NB4 (cell line): ENCODE measurements around the gene GPANK1.

ENCODE experiments used
- DNase-seq: peaks from one replicate; pipeline ENCODE4 v3.0.0; 2010; ENCODE audit warnings: low read depth
- H3K4me3 ChIP-seq: one replicate; pipeline ENCODE4 v1.5.1; 2011; ENCODE audit warnings: mild to moderate bottlenecking, low read depth, low read length, moderate library complexity
- MYC ChIP-seq: IDR thresholded peaks from 2 replicates; pipeline ENCODE4 v1.6.1; 2011; ENCODE audit warnings: low read depth, low read length
- POLR2A ChIP-seq: IDR thresholded peaks from 2 replicates; pipeline ENCODE4 v1.6.1; 2011; ENCODE audit warnings: mild to moderate bottlenecking; ENCODE audit not compliant: insufficient read length; ENCODE audit errors: extremely low read depth
- TF ChIP-seq, protein P1 (sequence below): IDR thresholded peaks from 2 replicates; pipeline ENCODE4 v1.6.1; 2011; ENCODE audit warnings: low read depth, low read length
- TF ChIP-seq, protein P2 (sequence below): IDR thresholded peaks from one replicate; pipeline ENCODE4 v1.5.1; 2012; ENCODE audit warnings: low read depth, low read length

Gene GPANK1

DNA sequence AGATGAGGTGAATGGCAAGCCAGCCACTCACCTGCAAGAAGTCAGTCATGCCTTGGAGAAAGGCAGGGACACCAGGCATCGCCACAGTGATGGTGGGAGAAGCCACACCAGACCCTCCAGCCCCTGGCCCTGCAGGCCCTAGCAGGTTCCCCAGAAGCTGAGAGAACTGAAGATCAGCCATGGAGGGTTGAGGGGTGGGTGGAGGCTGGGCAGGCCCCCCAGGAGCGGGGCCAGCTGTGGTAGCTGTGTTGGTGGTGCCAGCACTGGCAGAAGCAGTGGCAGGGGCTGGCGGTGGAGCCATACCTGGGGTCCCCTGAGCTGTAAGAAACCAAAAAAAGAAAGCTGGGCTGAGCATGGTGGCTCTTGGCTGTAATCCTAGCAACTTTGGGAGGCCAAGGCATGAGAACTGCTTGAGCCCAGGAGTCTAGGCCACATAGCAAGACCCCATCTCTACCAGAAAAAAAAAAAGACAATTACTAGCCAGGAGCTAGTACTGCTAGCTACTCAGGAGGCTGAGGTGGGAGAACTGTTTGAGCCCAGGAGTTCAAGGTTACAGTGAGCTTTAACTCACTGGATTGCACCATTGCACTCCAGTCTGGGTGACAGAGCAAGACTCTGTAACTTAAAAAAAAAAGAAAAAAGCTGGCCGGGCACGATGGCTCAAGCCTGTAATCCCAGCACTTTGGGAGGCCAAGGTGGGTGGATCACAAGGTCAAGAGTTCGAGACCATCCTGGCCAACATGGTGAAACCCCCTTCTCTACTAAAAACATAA, 21.8 kb downstream of the GPANK1 start:
- no peak for DNase-seq
- TF ChIP-seq, protein P1, sequence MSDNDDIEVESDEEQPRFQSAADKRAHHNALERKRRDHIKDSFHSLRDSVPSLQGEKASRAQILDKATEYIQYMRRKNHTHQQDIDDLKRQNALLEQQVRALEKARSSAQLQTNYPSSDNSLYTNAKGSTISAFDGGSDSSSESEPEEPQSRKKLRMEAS = no peak
- TF ChIP-seq, protein P2, sequence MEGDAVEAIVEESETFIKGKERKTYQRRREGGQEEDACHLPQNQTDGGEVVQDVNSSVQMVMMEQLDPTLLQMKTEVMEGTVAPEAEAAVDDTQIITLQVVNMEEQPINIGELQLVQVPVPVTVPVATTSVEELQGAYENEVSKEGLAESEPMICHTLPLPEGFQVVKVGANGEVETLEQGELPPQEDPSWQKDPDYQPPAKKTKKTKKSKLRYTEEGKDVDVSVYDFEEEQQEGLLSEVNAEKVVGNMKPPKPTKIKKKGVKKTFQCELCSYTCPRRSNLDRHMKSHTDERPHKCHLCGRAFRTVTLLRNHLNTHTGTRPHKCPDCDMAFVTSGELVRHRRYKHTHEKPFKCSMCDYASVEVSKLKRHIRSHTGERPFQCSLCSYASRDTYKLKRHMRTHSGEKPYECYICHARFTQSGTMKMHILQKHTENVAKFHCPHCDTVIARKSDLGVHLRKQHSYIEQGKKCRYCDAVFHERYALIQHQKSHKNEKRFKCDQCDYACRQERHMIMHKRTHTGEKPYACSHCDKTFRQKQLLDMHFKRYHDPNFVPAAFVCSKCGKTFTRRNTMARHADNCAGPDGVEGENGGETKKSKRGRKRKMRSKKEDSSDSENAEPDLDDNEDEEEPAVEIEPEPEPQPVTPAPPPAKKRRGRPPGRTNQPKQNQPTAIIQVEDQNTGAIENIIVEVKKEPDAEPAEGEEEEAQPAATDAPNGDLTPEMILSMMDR = no peak
- TF ChIP-seq MYC (no peak), POLR2A (no peak)
- no peak overlapping the region for H3K4me3 ChIP-seq

DNA sequence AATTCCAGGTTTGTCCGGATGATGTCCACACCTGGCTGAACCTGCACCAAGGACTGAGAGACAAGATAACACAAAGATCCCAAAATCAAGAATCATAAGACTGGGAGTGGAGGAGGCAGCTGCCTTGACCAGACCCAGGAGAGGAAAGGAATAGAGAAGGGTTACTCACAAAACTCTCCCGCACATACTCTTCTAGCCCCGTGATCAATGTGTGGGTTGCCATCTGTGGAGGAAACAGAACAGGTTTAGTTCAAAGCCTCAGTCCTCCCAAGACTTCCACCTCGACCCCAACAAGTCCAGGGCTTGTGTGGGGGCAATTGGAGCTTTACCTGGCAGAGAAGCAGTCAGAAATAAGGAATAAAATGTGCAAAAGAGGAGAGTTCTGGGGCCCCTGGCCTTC, 23.4 kb downstream of the GPANK1 start:
- no peak overlapping the region for H3K4me3 ChIP-seq
- no peak for DNase-seq
- TF ChIP-seq, protein P1 = no peak
- no peak for TF ChIP-seq POLR2A
- TF ChIP-seq, protein P2 = no peak
- no peak for TF ChIP-seq MYC

DNA sequence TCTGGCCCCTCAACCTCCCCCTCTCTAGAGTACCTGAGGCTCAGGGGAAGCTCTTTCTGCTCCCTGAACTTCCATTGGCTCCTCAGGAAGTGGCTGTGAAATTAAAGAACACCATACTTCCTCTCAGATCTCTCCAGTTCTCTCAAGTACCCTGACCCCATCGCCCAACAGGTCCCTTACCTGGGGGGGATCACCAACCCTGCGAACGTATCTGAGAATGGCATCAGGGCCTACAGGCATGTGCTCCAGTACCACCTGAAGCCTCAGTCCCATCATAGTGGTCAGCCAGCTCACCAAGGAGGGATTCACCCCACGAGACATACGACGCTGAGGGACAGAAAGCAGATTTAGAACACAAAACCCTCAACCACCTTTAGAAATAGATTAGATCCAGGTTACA, 24.2 kb downstream of the GPANK1 start:
- no peak overlapping the region for H3K4me3 ChIP-seq
- TF ChIP-seq POLR2A = no peak
- TF ChIP-seq, protein P2 = no peak
- TF ChIP-seq MYC = no peak
- TF ChIP-seq, protein P1 = no peak
- no peak for DNase-seq

DNA sequence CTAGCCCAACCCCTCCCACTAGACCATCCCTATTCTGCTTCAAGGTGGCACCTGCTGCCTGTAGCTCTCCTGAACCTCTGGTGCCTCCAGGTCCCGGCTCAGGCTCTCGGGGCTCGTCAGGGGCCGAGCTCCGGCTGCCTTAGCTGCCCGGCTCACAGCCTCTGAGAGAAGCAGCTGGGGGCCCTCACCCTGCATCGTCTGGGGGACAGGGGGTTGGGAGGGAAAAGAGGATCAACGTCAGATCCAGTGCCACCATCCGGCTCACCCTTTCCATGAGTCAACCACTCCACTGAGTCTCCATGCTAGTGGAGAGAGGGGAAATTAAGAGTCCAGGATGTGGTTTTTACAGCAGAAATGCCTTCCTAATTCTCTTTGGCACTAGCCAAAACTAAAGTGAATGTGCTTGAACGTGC, 25.3 kb downstream of the GPANK1 start:
- no peak overlapping the region for H3K4me3 ChIP-seq
- peak; percentile 39 for DNase-seq
- TF ChIP-seq MYC = no peak

DNA sequence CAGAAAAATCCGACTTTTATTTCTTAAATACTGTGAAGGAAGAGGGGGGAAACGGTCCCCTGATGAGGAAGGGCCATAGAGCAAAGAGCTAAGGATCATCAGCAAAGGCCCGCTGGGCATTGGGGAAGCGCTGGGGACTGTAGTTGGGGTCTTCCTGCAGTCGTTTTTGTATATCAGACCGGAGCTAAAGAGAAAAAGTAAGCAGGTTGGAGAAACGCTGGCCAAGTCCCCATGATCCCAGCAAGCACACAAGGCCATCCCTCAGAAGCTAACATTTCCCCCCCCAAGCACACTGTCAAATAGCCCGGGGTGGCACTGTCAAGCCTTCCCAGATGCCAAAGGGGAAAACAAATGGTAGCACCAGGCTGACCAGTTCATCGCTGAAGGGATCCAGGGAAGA, 25.8 kb downstream of the GPANK1 start:
- no peak for DNase-seq
- TF ChIP-seq, protein P1 = no peak
- no peak for TF ChIP-seq POLR2A
- TF ChIP-seq, protein P2 = no peak

DNA sequence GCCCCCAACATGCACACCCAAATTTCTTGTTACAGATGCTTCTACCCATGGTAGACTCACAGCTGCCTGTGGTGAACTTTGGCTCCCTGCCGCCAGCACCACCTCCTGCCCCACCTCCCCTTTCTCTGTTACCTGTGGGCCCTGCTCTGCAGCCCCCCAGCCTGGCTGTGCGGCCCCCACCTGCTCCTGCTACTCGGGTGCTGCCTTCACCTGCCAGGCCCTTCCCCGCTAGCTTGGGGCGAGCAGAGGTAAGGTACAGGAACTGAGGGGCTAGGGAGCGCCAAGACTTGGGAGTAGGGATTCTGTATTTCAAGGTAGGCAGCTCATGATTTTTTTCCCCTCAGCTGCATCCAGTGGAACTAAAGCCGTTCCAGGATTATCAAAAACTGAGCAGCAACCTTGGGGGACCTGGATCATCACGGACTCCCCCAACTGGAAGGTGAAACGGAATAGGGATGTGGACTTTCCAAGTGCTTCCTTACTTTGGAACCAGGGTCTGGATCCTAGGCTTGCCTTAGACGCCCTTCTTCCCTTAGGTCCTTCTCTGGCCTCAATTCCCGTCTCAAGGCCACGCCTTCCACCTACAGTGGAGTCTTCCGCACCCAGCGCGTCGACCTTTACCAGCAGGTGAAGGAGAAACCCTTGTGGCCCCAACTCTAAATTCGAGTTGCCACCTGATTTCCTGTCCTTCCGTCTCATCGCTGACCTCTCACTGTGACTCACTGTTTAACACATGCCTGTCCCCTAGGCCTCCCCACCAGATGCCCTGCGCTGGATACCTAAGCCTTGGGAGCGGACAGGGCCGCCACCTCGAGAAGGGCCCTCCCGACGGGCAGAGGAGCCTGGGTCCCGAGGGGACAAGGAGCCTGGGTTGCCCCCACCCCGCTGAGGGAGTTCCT, 27.9 kb downstream of the GPANK1 start:
- DNase-seq = no peak
- H3K4me3 ChIP-seq = no peak overlapping the region
- TF ChIP-seq, protein P2 = no peak
- TF ChIP-seq POLR2A (no peak), MYC (no peak)
- TF ChIP-seq, protein P1 = no peak

More for the DNA sequence above, 25.8 kb downstream of the GPANK1 start:
- no peak overlapping the region for H3K4me3 ChIP-seq
